Astrocyte (in vitro differentiated cells and primary cell): ENCODE measurements around the gene RNF5. TPM values are rescaled to one million over a fixed set of nuclear protein-coding genes. Genes with fewer than 3 reads are reported as not detected.

ENCODE experiments used
- DNase-seq: peaks from one replicate; pipeline ENCODE4 v3.0.0-alpha.2; 2010; ENCODE audit warnings: low read depth
- FAIRE-seq: peaks from 2 replicates; lab custom pipeline; 2011; peaks lifted over from hg19 to GRCh38; lab: Jason Lieb, UNC
- H2AFZ ChIP-seq: 2 replicates; pipeline ENCODE4 v1.6.0; 2012; ENCODE audit warnings: low read depth, low read length, inconsistent platforms
- H3K27ac ChIP-seq: 2 replicates; pipeline ENCODE4 v1.5.1; 2011; ENCODE audit warnings: low read depth, low read length, inconsistent platforms
- H3K27me3 ChIP-seq: 2 replicates; pipeline ENCODE4 v1.6.0; 2011; ENCODE audit warnings: low read length, inconsistent platforms; ENCODE audit not compliant: insufficient read depth
- H3K36me3 ChIP-seq: 2 replicates; pipeline ENCODE4 v1.5.1; 2011; ENCODE audit warnings: low read length, inconsistent platforms; ENCODE audit not compliant: insufficient read depth
- H3K4me1 ChIP-seq: 2 replicates; pipeline ENCODE4 v1.5.1; 2011; ENCODE audit warnings: low read length, inconsistent platforms; ENCODE audit not compliant: insufficient read depth
- H3K4me2 ChIP-seq: 2 replicates; pipeline ENCODE4 v1.6.0; 2012; ENCODE audit warnings: low read length, inconsistent platforms
- H3K4me3 ChIP-seq: 2 replicates; pipeline ENCODE4 v1.5.1; 2011; ENCODE audit warnings: low read depth, mild to moderate bottlenecking, low read length, inconsistent platforms; ENCODE audit not compliant: insufficient read depth
- H3K79me2 ChIP-seq: 2 replicates; pipeline ENCODE4 v1.6.0; 2012; ENCODE audit warnings: mild to moderate bottlenecking, low read length, inconsistent platforms; ENCODE audit not compliant: insufficient read depth
- H3K9ac ChIP-seq: 2 replicates; pipeline ENCODE4 v1.6.0; 2012; ENCODE audit warnings: mild to moderate bottlenecking, low read length, inconsistent platforms
- H3K9me3 ChIP-seq: 2 replicates; pipeline ENCODE4 v1.5.1; 2012; ENCODE audit warnings: low read depth, mild to moderate bottlenecking, low read length, inconsistent platforms; ENCODE audit not compliant: insufficient read depth
- H4K20me1 ChIP-seq: 2 replicates; pipeline ENCODE4 v1.6.0; 2012; ENCODE audit warnings: low read length, inconsistent platforms; ENCODE audit not compliant: insufficient read depth
- H3K27ac Mint-ChIP-seq: one replicate; pipeline ENCODE4 v1.8.0; 2021; ENCODE audit warnings: mild to moderate bottlenecking, mixed read lengths; ENCODE audit not compliant: unreplicated experiment
- H3K27me3 Mint-ChIP-seq: one replicate; pipeline ENCODE4 v1.8.0; 2021; ENCODE audit warnings: low read depth, mixed read lengths; ENCODE audit not compliant: unreplicated experiment
- H3K36me3 Mint-ChIP-seq: one replicate; pipeline ENCODE4 v1.8.0; 2021; ENCODE audit warnings: low read depth, mixed read lengths; ENCODE audit not compliant: unreplicated experiment
- H3K4me1 Mint-ChIP-seq: one replicate; pipeline ENCODE4 v1.8.0; 2021; ENCODE audit warnings: low read depth, mixed read lengths; ENCODE audit not compliant: unreplicated experiment
- H3K4me3 Mint-ChIP-seq: one replicate; pipeline ENCODE4 v1.8.0; 2021; ENCODE audit warnings: mild to moderate bottlenecking, moderate library complexity, mixed read lengths; ENCODE audit not compliant: unreplicated experiment
- H3K9me3 Mint-ChIP-seq: one replicate; pipeline ENCODE4 v1.8.0; 2021; ENCODE audit warnings: mild to moderate bottlenecking, mixed read lengths; ENCODE audit not compliant: unreplicated experiment
- EZH2 ChIP-seq: IDR thresholded peaks from 2 replicates; pipeline ENCODE4 v1.6.1; 2012; ENCODE audit warnings: mild to moderate bottlenecking, low read length, inconsistent platforms; ENCODE audit not compliant: insufficient read depth
- total RNA-seq: library from RNA; stranded (reverse); gene quantifications from 2 replicates; pipeline ENCODE4 v1.2.1, GENCODE V29; 2021
- TF ChIP-seq, protein P1 (sequence below): IDR thresholded peaks from 2 replicates; pipeline ENCODE4 v1.5.1; 2011; ENCODE audit warnings: low read depth, mild to moderate bottlenecking, inconsistent platforms, low read length, moderate library complexity; ENCODE audit not compliant: insufficient read depth

Gene RNF5
- total RNA-seq, 1 donor from 2014 or later: 59.0 TPM

DNA sequence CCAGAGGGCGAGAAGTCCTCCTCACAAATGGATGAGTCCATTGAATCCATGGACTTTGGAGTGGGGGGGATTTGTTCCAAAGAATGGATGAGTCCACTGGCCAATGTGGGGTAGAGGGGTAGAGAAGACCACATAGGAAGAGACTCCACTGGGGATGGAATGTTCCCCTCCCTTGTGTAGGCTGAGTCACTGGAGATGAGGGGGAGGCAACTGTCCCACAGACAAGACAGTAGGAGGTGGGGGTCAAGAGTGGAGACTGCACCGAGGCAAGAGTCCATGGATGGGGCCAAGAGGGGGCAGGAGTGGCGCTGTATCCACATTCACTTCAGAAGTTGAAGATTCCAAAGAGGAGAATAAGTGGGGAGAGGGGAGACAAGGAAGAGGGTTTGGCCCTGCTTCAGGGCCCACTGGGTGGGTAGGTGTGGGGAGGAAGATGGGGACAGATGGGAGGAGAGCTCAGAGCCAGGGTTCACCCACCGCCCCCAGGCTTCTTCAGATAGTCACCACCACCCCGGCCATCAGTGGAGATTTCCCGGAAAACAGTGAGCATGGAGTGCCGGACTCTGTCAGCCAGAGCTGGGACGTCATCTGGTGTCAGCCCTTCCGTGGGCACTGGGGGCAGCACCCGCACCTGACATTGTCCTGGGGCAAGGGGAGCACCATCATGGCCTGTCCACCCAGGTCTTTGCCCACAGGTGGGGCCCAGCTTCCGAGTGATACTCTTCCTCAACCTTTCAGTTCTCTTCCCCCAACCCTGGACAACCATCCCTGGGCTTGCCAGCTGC lies 9.2 kb upstream of the RNF5 start:
- Mint-ChIP-seq H3K27ac (no peak overlapping the region), H3K27me3 (no peaks in the 10 kb centered on the region), H3K36me3 (peaks cover 33% of the 10 kb centered on the region), H3K4me1 (peaks cover 26% of the 10 kb centered on the region), H3K9me3 (peaks cover 2% of the 10 kb centered on the region), H3K4me3 (peak overlapping the region; percentile 64)
- no peak for FAIRE-seq
- Histone ChIP-seq H2AFZ (no peak overlapping the region), H3K79me2 (peaks cover 21% of the 10 kb centered on the region), H3K36me3 (peaks cover 12% of the 10 kb centered on the region), H3K27me3 (no peaks in the 10 kb centered on the region), H3K4me1 (peaks cover 13% of the 10 kb centered on the region), H3K27ac (no peak overlapping the region), H3K9ac (no peak overlapping the region), H3K4me3 (no peak overlapping the region), H3K4me2 (no peak overlapping the region), H4K20me1 (peaks cover 25% of the 10 kb centered on the region), H3K9me3 (no peaks in the 10 kb centered on the region)
- no peak for TF ChIP-seq EZH2
- TF ChIP-seq, protein P1, sequence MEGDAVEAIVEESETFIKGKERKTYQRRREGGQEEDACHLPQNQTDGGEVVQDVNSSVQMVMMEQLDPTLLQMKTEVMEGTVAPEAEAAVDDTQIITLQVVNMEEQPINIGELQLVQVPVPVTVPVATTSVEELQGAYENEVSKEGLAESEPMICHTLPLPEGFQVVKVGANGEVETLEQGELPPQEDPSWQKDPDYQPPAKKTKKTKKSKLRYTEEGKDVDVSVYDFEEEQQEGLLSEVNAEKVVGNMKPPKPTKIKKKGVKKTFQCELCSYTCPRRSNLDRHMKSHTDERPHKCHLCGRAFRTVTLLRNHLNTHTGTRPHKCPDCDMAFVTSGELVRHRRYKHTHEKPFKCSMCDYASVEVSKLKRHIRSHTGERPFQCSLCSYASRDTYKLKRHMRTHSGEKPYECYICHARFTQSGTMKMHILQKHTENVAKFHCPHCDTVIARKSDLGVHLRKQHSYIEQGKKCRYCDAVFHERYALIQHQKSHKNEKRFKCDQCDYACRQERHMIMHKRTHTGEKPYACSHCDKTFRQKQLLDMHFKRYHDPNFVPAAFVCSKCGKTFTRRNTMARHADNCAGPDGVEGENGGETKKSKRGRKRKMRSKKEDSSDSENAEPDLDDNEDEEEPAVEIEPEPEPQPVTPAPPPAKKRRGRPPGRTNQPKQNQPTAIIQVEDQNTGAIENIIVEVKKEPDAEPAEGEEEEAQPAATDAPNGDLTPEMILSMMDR: no peak
- DNase-seq: no peak

DNA sequence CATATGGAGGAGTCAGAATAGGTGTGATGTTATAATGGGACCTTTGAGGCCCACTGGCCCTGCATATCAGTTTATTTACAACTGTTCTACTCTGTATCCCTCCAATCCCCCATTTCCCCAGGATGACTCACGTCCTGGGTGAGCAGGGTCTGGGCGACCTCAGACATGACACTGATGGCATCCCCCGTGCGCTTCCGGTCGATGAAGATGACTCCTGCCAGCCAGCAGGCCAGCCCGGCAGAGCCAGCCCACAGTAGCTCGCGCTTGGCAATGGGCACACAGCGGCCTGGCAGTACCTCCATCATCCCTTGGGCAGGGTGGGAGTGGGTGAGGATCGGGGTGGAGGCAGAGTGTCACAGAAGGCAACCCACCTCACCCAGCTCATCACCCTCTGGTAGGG lies 7.9 kb upstream of the RNF5 start:
- TF ChIP-seq EZH2: no peak
- TF ChIP-seq, protein P1: no peak
- H3K27ac Mint-ChIP-seq: no peak overlapping the region
- Histone ChIP-seq H3K79me2 (peaks cover 34% of the 10 kb centered on the region), H3K27me3 (no peaks in the 10 kb centered on the region), H3K4me3 (no peak overlapping the region), H3K36me3 (peaks cover 12% of the 10 kb centered on the region), H3K9ac (no peak overlapping the region), H4K20me1 (peaks cover 36% of the 10 kb centered on the region), H3K4me1 (peaks cover 23% of the 10 kb centered on the region), H3K9me3 (no peaks in the 10 kb centered on the region), H3K27ac (no peak overlapping the region), H3K4me2 (no peak overlapping the region), H2AFZ (no peak overlapping the region)
- no peak overlapping the region for H3K4me3 Mint-ChIP-seq
- peaks cover 30% of the 10 kb centered on the region for H3K36me3 Mint-ChIP-seq
- no peaks in the 10 kb centered on the region for H3K27me3 Mint-ChIP-seq
- DNase-seq (no peak), FAIRE-seq (no peak)
- H3K4me1 Mint-ChIP-seq: peaks cover 30% of the 10 kb centered on the region
- peaks cover 2% of the 10 kb centered on the region for H3K9me3 Mint-ChIP-seq

DNA sequence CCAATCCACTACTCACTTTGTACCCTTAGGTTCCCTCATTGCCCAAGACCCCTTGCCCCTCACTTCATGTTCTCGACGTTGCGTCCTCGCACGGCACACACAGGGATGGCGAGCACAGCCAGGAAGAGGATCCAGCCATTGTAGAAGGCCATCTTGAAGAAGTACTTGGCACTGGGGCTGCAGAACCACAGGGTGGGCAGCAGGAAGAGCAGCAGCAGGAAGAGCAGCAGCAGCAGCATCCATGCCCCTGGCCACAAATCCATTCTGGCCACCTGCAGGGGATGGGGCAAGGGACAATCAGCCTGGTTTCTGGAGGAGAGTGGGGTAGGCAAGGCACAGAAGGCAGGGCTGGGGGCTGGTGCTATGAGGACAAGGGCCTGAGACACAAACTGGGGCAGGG lies 7.0 kb upstream of the RNF5 start:
- H3K4me1 Mint-ChIP-seq: peaks cover 32% of the 10 kb centered on the region
- DNase-seq: no peak
- H3K79me2 ChIP-seq: peaks cover 40% of the 10 kb centered on the region
- H3K9me3 Mint-ChIP-seq: no peaks in the 10 kb centered on the region
- H3K27me3 Mint-ChIP-seq: no peaks in the 10 kb centered on the region
- H4K20me1 ChIP-seq: peaks cover 36% of the 10 kb centered on the region
- H3K9me3 ChIP-seq: no peaks in the 10 kb centered on the region
- peaks cover 12% of the 10 kb centered on the region for H3K36me3 ChIP-seq
- H3K27ac Mint-ChIP-seq: no peak overlapping the region
- no peak overlapping the region for H3K4me3 Mint-ChIP-seq
- no peak for TF ChIP-seq EZH2
- TF ChIP-seq, protein P1: no peak
- H3K27me3 ChIP-seq: no peaks in the 10 kb centered on the region
- FAIRE-seq: no peak
- H3K27ac ChIP-seq: no peak overlapping the region
- no peak overlapping the region for H2AFZ ChIP-seq
- peaks cover 26% of the 10 kb centered on the region for H3K4me1 ChIP-seq
- H3K4me2 ChIP-seq: no peak overlapping the region
- H3K4me3 ChIP-seq: no peak overlapping the region
- H3K9ac ChIP-seq: no peak overlapping the region
- peaks cover 27% of the 10 kb centered on the region for H3K36me3 Mint-ChIP-seq
